NK-92 (cell line): ENCODE data around the gene MFAP3.

Experiments used
- DNase-seq: peaks from one replicate; lab custom pipeline; 2025; ENCODE audit not compliant: unreplicated experiment; lab: John Stamatoyannopoulos, UW

MFAP3 gene

DNA sequence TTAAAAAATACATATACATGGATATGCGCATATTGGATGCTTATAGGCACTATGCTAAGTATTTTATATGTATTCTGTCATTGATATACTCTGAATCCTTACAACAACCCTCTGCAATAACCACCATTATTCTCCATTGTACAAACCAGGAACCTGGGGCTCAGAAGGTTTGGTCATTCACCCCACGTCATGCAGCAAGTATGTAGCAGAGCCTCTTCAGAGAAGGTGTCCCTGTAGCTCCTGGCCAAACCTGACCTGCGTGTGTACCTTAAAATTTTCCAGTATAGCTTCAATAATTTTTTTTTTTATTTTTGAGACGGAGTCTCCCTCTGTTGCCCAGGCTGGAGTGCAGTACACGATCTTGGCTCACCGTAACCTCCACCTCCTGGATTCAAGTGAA lies 51.9 kb downstream of the MFAP3 start:
- DNase-seq: no peak

GRCh38 chr5:154092356-154093141 lies 53.8 kb downstream of the MFAP3 start:
- DNase-seq: no peak

DNA sequence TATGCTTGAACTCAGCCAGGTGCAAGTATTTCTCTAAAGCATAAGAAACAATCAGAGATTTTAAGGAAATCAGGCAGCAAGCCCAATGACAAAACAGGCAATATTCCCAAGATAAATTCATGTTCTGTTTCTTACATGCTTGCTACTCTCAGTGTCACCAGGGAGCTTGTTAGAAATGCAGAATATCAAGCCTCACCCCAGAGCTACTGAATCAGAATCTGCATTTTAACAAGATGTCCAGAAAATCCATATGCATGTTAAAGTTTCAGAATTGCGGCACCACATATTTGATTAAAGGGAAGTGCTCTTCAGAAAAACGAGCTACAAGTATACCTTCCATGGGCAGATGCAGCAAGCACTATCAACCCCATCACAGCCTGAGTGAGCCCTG lies 54.4 kb downstream of the MFAP3 start:
- no peak for DNase-seq

- no peak for DNase-seq
Observed at GRCh38 chr5:154095904-154096303, 57.1 kb downstream of the MFAP3 start.

DNA sequence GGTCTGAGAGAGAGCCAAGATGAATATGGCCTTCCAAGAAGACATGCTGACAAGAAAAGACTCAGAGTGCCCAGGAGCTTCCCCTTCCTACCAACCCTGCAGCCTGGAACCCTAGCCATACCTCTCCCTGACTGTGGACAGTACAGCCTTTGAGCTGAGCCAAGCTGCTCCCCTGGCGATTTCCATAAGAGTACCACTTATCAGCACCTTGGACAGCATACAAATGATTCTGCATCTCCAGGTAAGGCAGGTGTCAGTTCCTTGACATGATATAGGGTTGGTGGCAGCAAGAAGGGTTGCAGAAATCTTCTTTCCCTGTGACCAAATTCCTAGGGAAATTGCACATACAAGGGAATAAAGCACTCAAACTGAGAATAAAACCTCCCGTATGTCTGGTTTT lies 58.3 kb downstream of the MFAP3 start:
- DNase-seq: no peak

DNA sequence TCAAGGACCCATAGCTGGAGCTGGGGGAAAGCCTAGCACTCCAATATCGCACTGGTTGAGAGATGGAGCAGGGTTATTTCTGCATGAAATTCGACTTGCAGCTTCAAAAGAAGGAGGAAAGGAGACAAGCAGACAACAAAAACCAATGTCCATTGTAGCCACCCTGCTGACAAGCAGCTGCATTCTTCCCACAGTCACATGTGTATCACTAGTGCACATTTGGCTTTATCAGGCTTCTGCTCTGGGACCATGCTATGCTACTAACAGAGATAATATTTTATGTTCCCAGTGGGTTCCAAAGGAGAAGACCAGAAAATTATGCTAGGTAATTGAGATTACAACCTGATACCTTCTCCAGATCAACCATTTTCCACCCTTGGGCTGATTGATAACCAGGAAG lies 59.7 kb downstream of the MFAP3 start:
- no peak for DNase-seq

GRCh38 chr5:154101184-154101583 lies 62.4 kb downstream of the MFAP3 start:
- no peak for DNase-seq

- no peak for DNase-seq
Observed at GRCh38 chr5:154103233-154103632, 64.5 kb downstream of the MFAP3 start.
